CD4-positive, alpha-beta T cell treated with Interleukin-17A for 1 hour (primary cell): ENCODE measurements around the gene CBARP.
A peak's percentile ranks its signal among the peaks of the same experiment; 100 is the strongest.
"Not testable (repeated sequence)": the region's sequence is repeated elsewhere in the genome, so short reads cannot be mapped to it uniquely, and the experiment has no call there.

Experiments used
- DNase-seq: peaks from one replicate; pipeline ENCODE4 v3.0.0-alpha.2; 2020

CBARP gene

GRCh38 chr19:1225440-1226226 is 12.2 kb downstream of the CBARP start:
- DNase-seq, result no peak

- DNase-seq, result no peak
Measured at GRCh38 chr19:1224847-1225246, 13.0 kb downstream of the CBARP start.

- DNase-seq, result no peak
Measured at GRCh38 chr19:1224047-1224825, 13.6 kb downstream of the CBARP start.

- DNase-seq, result no peak
Measured at GRCh38 chr19:1223018-1223855, 14.6 kb downstream of the CBARP start.

GRCh38 chr19:1222394-1222793 is 15.4 kb downstream of the CBARP start:
- DNase-seq, result no peak

- DNase-seq, result no peak
Measured at GRCh38 chr19:1221904-1222255, 15.9 kb downstream of the CBARP start.

- no peak for DNase-seq
Measured at GRCh38 chr19:1220976-1221903, 16.6 kb downstream of the CBARP start.

GRCh38 chr19:1220477-1220930 is 17.3 kb downstream of the CBARP start:
- DNase-seq, result no peak

DNA sequence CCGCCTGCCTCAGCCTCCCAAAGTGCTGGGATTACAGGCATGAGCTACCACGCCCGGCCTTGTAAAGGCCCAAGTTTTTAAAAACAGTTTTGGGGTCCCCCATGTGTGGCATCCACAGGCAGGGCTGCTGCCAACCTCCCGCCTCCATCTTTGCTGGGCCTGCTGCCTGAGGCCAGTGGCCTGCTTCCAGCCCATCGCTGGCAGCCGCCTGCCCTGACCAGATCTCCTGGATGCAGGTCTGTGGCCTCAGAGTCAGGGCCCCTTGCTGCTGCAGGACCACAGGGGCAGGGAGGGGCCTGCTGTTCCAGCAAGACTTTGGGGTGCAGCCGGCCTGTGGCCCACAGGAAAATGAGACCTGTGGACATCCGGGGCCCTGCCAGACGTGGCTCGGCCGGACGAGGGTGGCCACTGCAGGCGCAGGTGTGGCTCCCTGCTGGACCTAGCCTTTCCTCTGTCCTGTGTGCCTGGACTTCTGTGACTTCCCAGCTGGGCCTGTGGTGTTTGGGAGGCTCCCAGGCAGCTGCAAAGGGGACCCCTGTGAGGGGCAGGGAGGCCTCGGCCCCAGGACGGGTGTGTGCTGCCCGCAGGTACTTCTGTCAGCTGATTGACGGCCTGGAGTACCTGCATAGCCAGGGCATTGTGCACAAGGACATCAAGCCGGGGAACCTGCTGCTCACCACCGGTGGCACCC is 17.9 kb downstream of the CBARP start:
- DNase-seq, result no peak

- no peak for DNase-seq
Measured at GRCh38 chr19:1218751-1219567, 18.8 kb downstream of the CBARP start.

DNA sequence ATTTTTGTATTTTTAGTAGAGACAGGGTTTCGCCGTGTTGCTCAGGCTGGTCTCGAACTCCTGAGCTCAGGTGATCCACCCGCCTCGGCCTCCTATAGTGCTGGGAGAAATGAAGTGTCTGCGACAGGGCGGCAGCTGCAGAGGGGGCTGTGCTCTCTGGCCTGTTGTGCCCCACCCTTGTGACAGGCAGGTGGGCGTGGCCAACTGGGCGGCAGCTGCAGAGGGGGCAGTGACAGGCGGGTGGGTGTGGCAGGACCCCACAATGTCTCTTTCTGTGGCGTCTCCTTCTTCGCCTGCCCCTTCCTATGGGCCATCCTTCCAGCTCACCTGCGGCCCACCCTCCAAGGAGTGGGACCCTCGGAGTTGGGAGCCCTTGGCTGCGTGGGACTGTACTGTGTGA is 20.4 kb downstream of the CBARP start:
- no peak for DNase-seq

DNA sequence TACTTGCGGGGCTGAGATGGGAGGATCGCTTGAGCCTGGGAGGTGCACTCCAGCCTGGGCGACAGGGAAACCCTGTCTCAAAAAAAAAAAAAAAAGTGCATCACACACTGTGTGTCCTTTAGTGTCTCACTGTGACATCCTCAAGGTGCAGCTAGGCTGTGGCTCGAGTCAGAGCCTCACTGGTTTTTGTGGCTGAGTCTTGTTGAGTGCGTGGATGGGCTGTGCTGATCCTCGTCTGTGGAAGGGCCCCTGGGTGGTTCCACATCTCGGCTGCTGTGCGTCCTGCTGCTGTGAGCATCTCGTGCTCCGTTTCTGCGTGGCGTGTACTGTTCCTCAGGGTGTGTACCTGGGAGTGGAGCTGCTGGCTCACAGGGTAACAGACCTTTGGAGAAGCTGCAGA is 21.0 kb downstream of the CBARP start:
- DNase-seq, result no peak

- no peak for DNase-seq
Measured at GRCh38 chr19:1214862-1215731, 22.7 kb downstream of the CBARP start.

GRCh38 chr19:1214299-1214861 is 23.4 kb downstream of the CBARP start:
- no peak for DNase-seq

- DNase-seq, result peak; percentile 77
Measured at GRCh38 chr19:1213391-1214286, 24.2 kb downstream of the CBARP start.

- DNase-seq, result no peak
Measured at GRCh38 chr19:1211494-1212234, 26.1 kb downstream of the CBARP start.

DNA sequence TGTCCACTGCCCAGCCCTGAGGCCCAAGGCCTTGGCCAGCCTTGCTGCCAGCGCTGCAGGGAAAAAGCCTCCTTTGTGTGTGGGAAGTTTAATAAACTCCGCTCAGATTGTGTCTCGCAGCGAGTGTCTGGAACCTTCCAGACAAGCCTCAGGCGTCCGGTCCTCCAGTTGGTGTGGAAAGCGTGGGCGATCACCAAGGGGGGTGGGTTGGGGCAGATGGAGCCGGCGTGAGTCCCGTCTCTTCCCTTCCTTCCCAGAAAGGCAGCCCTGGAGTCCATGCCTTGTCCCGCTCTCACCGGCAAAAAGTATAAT is 27.6 kb downstream of the CBARP start:
- no peak for DNase-seq

DNA sequence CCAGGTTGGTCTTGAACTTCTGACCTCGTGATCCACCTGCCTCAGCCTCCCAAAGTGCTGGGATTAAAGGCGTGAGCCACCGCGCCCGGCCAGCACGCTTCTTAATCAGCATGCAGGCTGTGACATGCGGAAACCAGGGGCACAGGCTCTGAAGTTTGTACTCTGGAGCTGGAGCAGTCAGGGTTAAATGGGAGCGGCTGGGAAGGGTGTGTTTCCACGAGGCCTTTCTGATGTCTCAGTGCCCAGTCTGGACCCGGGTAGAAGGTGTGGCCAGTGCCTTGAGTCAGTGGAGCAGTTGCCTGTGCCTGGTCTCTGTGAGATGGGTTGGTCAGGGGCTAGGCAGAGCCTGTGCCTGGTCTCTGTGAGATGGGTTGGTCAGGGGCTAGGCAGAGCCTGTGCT is 29.0 kb downstream of the CBARP start:
- not testable (repeated sequence) for DNase-seq
